ENCODE data around the gene LY9. TPM values are rescaled to one million over a fixed set of nuclear protein-coding genes. Genes with fewer than 3 reads are reported as not detected.

LY9 gene
- total and polyA plus RNA-seq, 2 experiments from 2014 or later = not detected

DNA sequence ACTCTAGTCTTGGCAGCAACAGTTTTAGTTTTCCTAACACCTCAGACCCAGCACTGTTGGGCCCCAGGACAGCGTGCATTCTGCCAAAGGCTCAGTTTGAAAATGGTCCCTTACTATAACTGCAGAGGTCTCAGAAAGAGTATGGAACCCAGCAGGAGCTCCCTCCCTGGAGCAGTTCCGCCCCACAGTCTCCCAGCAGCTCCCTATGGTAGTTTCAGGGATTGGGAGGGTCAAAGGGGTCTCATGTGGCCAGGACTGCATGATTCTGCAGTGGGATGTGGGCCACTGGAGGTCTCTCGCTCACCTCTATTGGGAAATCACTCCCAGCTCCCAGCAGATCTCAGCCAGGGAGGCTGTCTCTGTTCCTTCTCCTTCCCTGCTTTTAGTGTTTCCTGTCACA, 12.3 kb downstream of the LY9 start:
- H3K27me3 Mint-ChIP-seq (ENCODE audit: insufficient read depth, low read depth, poor library complexity) = peaks cover 3% of the 10 kb centered on the region
- peak overlapping the region; percentile 79 for H2AFZ ChIP-seq
- no peaks in the 10 kb centered on the region for H3K79me2 ChIP-seq (replicated peaks; ENCODE audit: insufficient read depth)
- ATAC-seq (no peak), DNase-seq (ENCODE audit: low spot score) (no peak)
- no peak overlapping the region for H3K27ac Mint-ChIP-seq
- peaks cover 6% of the 10 kb centered on the region; the same call in 2 of the 3 replicates for H3K36me3 Mint-ChIP-seq (ENCODE audit: low read depth)
- peaks cover 15% of the 10 kb centered on the region for H3K9me3 Mint-ChIP-seq
- no peak overlapping the region for H3K4me2 ChIP-seq
- no peak overlapping the region for H3K27ac ChIP-seq (ENCODE audit: low read depth)
- H3K27me3 ChIP-seq (ENCODE audit: insufficient read depth) = no peaks in the 10 kb centered on the region
- H3F3A ChIP-seq (replicated peaks; ENCODE audit: low read depth) = no peaks in the 10 kb centered on the region
- no peak overlapping the region for H3K4me3 Mint-ChIP-seq
- peaks cover 20% of the 10 kb centered on the region; the same call in 1 of the 2 replicates for H3K4me1 ChIP-seq (ENCODE audit: insufficient read depth)
- H3K36me3 ChIP-seq (ENCODE audit: insufficient read depth) = no peaks in the 10 kb centered on the region
- peaks cover 11% of the 10 kb centered on the region; the same call in 1 of the 2 replicates for H3K9me2 ChIP-seq (ENCODE audit: insufficient read depth)
- no peak overlapping the region for H3K4me3 ChIP-seq
- H4K20me1 ChIP-seq (replicated peaks; ENCODE audit: insufficient read depth) = no peaks in the 10 kb centered on the region
- TF ChIP-seq, protein P1, sequence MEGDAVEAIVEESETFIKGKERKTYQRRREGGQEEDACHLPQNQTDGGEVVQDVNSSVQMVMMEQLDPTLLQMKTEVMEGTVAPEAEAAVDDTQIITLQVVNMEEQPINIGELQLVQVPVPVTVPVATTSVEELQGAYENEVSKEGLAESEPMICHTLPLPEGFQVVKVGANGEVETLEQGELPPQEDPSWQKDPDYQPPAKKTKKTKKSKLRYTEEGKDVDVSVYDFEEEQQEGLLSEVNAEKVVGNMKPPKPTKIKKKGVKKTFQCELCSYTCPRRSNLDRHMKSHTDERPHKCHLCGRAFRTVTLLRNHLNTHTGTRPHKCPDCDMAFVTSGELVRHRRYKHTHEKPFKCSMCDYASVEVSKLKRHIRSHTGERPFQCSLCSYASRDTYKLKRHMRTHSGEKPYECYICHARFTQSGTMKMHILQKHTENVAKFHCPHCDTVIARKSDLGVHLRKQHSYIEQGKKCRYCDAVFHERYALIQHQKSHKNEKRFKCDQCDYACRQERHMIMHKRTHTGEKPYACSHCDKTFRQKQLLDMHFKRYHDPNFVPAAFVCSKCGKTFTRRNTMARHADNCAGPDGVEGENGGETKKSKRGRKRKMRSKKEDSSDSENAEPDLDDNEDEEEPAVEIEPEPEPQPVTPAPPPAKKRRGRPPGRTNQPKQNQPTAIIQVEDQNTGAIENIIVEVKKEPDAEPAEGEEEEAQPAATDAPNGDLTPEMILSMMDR (conservative IDR thresholded peaks at IDR 0.05; ENCODE audit: low read depth in 2 of 2) = 0 out of 4 replicates have a peak, but pooled peaks of 1 of the 2 experiments have one; percentile 4
- TF ChIP-seq, protein P2, sequence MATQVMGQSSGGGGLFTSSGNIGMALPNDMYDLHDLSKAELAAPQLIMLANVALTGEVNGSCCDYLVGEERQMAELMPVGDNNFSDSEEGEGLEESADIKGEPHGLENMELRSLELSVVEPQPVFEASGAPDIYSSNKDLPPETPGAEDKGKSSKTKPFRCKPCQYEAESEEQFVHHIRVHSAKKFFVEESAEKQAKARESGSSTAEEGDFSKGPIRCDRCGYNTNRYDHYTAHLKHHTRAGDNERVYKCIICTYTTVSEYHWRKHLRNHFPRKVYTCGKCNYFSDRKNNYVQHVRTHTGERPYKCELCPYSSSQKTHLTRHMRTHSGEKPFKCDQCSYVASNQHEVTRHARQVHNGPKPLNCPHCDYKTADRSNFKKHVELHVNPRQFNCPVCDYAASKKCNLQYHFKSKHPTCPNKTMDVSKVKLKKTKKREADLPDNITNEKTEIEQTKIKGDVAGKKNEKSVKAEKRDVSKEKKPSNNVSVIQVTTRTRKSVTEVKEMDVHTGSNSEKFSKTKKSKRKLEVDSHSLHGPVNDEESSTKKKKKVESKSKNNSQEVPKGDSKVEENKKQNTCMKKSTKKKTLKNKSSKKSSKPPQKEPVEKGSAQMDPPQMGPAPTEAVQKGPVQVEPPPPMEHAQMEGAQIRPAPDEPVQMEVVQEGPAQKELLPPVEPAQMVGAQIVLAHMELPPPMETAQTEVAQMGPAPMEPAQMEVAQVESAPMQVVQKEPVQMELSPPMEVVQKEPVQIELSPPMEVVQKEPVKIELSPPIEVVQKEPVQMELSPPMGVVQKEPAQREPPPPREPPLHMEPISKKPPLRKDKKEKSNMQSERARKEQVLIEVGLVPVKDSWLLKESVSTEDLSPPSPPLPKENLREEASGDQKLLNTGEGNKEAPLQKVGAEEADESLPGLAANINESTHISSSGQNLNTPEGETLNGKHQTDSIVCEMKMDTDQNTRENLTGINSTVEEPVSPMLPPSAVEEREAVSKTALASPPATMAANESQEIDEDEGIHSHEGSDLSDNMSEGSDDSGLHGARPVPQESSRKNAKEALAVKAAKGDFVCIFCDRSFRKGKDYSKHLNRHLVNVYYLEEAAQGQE (IDR thresholded peaks at IDR 0.05; ENCODE audit: unreplicated experiment) = no peak
- peaks cover 11% of the 10 kb centered on the region for H3K4me1 Mint-ChIP-seq

DNA sequence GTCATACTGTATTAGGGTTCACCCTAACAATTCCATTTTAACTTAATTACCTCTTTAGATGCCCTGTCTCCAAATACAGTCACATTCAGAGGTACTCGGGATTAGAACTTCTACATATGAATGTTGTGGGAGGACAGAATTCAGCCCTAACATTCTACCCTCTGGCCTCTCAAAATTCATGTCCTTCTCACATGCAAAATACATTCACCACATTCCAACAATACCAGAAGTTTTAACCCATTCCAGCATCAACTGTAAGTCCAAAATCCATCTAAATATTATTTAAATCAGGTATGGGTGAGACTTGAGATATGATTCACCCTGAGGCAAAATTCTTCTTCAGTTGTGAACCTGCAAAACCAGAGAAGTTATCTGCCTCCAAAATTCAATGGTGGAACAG, 14.5 kb downstream of the LY9 start:
- H3K36me3 Mint-ChIP-seq (ENCODE audit: low read depth) = peaks cover 6% of the 10 kb centered on the region; the same call in 2 of the 3 replicates
- Histone ChIP-seq H3K4me3 (no peak overlapping the region), H3K9me2 (ENCODE audit: insufficient read depth) (peaks cover 17% of the 10 kb centered on the region; the same call in 1 of the 2 replicates), H3K4me1 (ENCODE audit: insufficient read depth) (peaks cover 20% of the 10 kb centered on the region; the same call in 1 of the 2 replicates), H3F3A (replicated peaks; ENCODE audit: low read depth) (no peaks in the 10 kb centered on the region), H3K27ac (ENCODE audit: low read depth) (peak overlapping the region; percentile 67; the same call in 1 of the 2 replicates), H3K79me2 (replicated peaks; ENCODE audit: insufficient read depth) (no peaks in the 10 kb centered on the region), H3K27me3 (ENCODE audit: insufficient read depth) (no peaks in the 10 kb centered on the region), H3K36me3 (ENCODE audit: insufficient read depth) (no peaks in the 10 kb centered on the region; the same call in 1 of the 2 replicates), H3K4me2 (peak overlapping the region; percentile 56), H2AFZ (peak overlapping the region; percentile 4; the same call in 1 of the 2 replicates), H4K20me1 (replicated peaks; ENCODE audit: insufficient read depth) (no peaks in the 10 kb centered on the region)
- H3K27me3 Mint-ChIP-seq (ENCODE audit: insufficient read depth, low read depth, poor library complexity) = peaks cover 3% of the 10 kb centered on the region
- no peak overlapping the region for H3K27ac Mint-ChIP-seq
- TF ChIP-seq NANOG (IDR thresholded peaks at IDR 0.05; ENCODE audit: borderline replicate concordance) (no peak), ZNF114 (CRISPR knock-in tag; IDR thresholded peaks at IDR 0.05) (no peak)
- DNase-seq (ENCODE audit: low spot score) = peak; percentile 34
- ATAC-seq = peak; percentile 28; the same call in 1 of the 3 replicates
- H3K4me3 Mint-ChIP-seq = no peak overlapping the region
- H3K4me1 Mint-ChIP-seq = peaks cover 11% of the 10 kb centered on the region
- H3K9me3 Mint-ChIP-seq = peaks cover 14% of the 10 kb centered on the region

Data from GM23338 (cell line).